Activated T-helper 9 cell treated with anti-CD3 and anti-CD28 coated beads, Interleukin-2, amount 50 U/mL, for 16 hours (primary cell): ENCODE results near the gene SGCD.

ENCODE experiments used
- DNase-seq: peaks from one replicate; pipeline ENCODE4 v3.0.0-alpha.2; 2020; ENCODE audit warnings: low read depth

SGCD gene

DNA sequence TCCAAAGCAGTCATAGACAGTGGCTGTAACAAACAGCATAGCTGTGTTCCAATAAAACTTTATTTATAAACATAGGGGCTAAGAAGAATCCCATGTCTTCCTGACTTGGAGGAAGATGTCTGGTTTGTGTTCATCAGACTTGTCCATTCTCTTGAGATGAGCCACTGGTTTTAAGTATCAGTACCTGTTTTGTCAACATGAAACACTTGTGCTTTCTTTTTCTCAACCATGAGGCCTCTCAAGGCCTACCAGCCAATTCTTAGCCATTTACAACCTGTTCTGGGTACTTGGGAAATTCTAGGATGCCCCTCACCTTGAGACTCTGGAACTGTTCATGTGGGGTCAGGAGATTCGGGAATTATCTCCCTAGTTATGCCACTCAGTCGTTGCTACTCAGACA lies 368.8 kb downstream of the SGCD start:
- DNase-seq = no peak

DNA sequence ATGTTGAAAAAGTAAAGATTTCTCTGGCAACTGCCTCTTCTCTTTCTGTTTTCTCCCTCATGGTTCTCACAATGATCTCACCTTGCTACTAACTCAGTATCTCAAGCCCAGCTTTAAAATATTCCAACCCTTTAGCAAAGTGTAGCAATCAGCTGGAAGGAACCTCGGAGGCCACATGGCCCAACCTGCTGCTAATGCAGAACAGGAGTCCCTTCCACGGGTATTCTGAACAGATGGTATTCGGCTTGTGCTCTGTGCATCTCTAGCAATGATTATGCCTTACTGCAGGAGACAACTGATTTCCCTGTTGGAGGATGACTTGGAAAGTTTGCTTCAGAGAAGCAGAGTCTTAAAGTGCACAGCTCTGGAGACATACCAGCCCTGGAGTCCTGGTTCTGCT lies 371.4 kb downstream of the SGCD start:
- no peak for DNase-seq

DNA sequence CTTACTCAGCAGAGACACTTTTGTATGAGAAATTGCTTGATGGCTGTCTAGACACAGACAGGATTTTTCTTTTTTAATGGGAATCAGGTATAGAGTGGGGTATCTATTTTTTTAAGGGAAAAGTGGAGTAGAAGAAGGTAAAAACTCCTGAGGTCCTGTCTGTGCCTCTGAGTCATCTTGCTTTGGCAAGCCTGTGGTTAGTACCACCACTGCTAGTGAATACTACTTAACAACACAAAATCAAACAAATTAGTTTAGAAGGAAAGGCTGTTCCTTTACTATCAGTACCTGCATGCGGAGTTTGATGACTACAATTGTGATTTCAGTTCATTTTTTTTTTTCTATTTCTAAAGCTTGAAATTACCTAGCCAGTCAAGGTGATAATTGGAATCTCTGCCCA lies 372.2 kb downstream of the SGCD start:
- no peak for DNase-seq

DNA sequence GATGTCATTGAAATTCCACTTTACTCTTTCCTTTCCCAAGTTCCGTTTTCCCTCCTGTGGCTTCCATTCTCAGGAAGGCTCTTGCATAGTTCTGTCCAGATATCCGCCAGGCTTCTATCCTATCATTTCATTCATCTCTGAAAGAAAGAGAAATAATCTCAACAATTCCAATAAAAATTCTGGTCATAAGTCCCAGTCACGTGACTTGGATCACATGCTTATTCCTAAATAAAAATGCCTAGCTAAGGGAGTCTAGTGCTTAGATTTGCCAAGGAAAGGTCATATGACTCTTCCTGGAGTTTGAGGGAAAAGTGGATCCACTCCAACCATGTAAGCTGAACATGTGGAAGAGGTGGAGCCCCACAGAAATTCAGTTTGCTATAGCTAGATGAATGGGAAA lies 377.2 kb downstream of the SGCD start:
- DNase-seq = no peak

DNA sequence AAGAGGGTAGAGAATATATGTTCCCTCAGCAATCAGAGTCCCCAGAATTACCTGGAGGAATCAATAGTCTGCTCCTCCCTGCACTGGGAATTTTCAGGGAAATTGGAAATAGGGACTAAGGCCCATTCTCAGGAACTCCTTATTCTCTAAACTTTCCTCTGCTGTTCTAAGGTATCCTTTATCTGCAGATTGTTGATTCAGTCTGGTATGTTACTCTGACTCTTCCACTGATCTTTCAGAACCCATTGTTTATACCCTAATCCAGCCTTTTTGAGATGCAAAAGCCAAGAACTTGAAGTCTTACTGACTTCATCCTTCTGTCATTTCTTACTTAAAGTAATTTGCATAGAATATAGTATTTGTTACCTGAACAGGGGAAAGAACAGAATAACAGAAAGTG lies 379.7 kb downstream of the SGCD start:
- no peak for DNase-seq

DNA sequence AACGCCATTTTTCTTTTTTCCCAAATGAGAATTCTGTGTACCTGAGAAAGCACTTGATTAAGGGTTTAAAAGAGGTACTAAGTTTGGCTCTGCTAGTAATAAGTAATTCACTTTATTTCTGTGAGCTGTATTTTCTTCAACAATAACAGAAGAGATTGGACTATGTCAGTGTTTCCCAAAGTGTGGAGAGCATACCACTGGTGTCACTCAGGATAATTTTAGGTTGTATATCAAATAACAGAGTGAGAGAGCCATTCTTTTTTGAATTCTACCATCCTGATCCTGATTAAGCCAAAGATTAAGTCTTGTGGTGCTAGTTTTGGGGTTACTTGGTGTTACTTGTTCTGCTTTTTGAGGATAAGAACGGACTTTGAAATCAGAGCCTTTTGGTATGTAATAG lies 380.8 kb downstream of the SGCD start:
- no peak for DNase-seq

DNA sequence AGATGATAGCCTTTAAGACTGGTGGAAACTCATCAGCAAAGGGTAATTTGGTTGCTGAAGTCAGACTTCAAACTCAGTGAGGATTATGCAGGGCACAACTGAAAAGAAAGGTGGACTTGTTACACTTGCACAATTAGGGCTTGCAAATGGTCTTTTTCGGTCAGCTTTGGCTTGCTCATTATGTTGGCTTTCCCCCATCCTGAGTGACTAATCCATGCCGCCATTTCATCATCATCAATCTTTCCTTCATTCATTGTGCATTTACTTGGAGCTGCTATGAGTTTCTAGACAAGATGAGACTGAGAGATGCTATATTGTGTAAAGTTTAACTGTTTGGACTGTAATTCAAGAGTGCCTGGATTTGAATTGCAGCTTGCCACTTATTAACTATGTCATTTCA lies 388.3 kb downstream of the SGCD start:
- DNase-seq = no peak

DNA sequence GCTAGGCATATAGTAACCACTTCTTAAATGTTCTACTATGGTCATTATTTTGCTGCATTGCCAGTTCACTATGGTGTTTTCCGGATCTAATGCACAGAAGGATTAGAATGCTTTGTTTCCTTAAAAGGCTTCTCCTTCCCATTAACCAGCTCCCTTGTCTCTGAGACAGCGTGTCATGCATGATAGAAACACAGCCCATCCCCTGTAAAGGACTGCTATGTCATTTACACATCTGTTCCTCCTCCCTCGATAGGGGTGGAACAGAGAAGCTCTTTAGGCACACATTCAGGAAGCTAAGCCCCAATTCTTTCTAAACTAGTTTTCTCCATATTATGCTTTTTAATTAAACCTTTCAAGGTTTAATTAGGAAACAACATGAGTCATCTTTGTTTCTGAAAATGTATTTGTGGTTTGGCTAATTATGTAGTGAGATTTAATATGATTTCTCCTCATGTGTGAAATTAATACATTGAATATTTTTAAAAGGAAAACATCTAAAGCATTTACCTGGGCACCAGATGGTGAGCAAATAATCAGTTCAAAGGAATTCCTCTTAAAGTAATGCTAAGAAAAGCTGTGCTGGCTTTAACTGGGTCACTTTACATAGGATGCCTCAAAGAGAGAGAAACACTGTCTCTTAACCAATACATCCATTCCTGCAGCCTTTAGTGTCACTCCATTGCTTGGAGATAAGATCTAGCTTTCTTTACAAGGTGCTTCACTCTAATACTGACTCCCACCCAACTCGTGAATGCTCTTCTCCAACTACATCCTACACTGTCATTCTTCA lies 389.8 kb downstream of the SGCD start:
- no peak for DNase-seq

DNA sequence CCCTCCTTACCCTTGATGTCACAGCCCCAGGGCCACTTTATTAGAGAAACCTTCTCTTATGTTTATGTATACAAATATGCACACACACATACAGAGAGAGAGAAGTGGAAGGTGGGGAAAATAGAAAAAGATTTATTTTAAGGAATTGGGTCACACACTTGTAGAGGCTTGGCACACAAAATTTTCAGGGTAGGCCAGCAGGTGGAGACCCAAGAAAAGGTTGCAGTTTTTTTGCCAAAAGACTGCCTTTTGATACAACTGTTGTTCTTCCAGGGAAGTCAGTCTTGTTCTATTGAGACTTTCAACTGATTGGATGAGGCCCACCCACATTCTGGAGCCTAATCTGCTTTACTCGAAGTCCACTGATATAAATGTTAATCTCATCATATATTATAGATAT lies 392.0 kb downstream of the SGCD start:
- DNase-seq = no peak

DNA sequence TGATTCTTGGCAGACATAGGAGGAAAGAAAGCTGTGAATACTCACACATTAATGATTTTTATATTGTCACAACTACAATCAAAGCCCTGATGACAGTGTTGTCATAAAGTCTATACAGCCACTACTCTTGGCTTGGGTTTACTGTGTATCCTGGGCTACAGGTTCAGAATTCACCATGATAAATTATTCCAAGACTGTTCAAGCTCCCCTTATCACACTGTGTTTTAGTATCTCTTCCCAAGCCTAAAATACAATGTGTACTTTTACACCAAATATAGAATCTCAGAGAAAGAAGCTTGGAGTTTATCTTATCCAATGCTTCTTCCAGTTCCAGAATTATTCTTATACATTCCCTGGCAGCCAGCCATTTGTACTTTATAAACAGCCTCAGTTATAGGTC lies 395.4 kb downstream of the SGCD start:
- no peak for DNase-seq

DNA sequence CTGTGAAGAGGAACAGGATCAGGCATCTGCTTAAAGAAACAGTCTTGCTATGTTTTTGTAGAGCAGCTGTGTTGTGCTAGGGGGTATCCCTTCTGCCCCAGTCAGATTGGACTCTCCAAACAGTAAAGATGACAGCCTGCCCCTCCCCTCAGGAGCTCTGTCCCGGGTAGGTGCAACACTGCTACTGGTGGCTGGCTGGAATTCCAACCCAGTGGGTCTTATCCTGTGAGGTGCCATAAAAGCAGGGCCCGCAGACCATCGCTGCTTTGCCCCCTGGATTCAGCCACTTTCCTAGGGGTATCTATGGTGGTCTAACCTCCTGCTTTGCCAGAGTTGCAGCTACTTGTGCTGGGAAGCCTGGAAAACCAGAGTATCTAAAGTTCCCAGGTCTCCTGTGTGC lies 408.5 kb downstream of the SGCD start:
- DNase-seq = no peak

DNA sequence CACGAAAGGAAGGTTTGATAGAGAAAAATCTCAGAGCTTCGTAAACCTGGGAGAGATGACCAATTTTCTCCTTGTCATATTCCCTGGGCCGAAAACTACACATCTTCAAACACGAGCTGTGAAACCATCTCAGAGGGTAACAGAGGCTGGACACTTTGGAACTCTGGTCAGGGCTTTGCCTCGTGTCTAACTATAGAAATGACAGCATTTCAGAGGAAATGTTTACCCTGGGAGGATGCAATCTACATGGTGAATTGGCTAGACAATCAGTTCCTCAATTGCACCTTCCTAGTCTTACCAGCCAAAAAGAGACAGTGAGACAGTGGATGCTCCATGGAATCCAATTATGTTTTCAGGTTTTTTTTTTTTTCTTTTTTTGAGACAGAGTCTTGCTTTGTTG lies 414.6 kb downstream of the SGCD start:
- DNase-seq = no peak

DNA sequence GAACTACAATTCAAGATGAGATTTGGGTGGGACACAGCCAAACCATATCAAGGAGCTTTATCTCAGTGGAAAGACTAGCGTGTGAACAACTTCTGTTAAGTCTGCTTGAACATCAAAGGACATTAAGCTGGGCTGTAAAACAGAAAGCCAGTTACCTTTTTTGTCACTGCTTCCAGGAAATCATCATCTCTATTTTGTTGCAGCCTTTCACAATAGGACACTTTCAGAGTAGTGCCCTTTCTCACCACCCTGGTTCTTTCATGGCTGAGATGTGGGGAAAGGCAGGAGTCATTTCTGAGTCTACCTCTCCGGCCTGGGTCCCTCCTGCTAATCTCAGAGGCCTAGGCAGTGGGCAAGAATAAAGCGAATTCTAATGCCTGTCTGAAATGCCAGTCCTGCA lies 426.9 kb downstream of the SGCD start:
- DNase-seq = no peak

DNA sequence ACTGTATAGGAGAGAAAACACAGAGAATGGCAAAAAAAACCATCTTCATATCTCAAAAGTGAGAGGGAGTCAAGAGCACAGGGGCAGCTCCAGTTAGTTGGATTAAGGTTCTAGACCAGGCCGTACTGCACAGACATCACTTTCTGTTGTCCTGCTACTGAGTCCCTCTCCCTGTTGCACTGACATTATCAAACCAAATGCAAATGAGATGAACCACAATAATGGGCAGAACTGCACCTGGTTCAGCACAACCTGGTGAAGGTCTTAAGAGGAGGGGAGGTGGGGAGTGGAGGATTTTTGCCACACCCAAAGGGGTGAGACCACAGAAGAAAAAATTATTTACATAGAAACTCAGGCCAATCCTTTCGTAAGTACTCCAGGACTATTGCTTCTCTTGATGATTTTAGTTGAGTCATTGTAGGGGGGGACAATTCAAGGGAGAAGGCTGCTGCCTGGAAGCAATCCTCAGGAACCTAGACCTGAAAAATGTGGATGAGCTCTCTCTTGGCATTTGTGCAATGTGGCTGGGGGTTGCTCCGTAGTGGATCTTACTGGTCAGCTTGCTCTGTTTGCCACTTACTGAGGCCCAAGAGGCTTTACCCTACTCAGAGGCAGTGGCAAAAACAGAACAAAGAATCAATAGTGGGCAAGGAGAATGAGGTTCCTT lies 428.6 kb downstream of the SGCD start:
- no peak for DNase-seq

DNA sequence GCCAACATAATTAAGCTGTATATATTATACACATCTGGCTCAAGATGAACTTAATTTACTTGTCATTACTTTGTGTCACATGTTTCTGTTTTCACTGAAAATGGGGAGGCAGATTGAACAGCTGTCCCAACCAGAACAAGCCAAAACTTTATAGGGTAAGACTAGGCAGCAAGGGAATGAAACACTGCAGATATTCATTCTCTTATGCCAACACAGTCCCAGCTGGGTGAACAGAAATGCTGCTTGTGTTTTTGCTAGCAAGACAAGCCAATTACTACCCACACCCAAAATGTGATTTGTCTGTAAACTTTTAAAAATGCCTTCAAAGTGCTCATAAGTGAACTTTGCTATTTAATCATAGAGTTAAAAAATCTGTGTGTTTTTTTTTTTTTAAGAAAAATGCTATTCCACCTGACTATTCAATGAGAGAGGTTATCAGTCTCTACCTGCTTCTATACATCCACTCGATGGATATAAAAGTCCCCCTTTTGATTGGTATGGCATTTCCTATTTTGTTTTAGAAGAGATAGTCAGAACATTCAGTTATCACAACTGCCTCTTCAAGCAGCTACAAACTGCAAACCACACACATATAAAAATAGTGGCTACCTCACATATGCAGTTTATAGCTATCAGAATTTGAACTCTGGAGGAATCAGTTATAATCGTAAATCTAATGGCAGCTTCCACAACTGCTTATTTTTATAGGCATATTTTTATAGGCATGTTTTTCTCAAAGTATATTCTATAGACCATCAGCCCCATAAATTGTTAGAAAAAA lies 431.2 kb downstream of the SGCD start:
- DNase-seq = no peak

DNA sequence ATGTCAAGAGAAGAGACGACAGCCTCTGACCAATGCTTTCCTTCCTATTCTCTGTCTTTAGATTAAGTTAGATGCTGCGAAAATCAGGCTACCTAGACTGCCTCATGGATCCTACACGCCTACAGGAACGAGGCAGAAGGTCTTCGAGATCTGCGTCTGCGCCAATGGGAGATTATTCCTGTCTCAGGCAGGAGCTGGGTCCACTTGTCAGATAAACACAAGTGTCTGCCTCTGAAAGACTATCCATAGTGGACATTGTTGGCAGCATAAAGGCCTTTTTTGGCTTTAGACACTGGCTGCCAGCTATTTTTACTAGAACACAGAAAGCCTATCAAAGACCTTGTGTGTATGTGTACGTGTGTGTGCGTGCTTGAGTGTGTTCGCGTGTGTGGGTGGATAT lies 432.2 kb downstream of the SGCD start:
- no peak for DNase-seq

DNA sequence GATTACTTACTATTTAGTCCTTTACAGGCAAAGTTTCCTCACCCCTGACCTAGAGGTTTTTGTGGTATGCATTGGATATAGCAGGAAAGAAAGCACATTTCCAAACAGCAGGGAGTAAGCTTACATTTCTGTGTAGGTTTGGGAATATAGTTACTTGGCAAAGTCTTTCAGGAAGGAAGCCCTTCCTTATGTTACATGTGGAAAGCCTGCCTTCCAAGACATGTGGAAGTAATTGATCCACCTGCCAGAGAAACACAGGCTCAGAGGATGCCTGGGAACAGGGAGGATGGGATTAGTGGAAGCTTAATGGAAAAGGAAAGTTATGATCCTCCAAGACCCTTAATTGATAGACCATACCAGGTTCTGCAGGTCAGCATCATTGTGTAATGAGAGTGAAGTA lies 435.8 kb downstream of the SGCD start:
- no peak for DNase-seq

DNA sequence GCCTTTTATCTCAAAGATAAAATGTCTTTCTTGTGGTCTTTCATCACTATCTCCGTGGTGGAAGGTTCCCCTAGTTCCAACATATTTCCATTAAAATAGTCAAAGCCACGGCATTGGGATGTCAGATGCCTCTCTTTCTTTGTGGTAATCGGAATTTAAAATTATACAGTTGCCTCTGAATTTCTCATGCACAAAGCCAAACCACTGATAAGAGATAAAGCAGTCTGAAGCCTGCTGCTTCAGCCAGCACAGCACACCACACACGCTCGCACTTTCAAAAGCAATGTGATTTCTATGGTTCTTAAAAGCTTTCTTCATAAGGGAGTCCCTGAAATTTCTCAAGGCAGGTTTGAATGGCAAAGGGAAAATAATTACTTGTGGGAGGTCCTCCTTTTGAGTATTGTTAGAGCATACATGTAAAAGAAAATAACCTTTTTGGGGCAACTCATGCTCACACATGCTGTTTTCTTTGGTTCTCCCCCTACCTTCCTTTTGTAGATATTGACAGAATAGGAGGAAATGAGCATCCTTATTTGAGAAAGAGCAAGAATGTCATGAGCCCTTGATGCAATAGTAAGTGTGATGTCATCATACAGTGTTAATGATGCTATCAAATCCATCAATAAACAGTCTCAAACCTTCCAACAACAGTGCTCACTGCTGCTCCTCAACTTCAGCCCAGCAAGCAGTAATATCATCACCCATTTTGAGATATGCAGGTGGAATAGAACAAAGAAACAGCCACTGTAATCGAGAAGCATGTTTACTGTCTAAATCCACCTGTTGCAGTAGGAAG lies 437.4 kb downstream of the SGCD start:
- DNase-seq = no peak

DNA sequence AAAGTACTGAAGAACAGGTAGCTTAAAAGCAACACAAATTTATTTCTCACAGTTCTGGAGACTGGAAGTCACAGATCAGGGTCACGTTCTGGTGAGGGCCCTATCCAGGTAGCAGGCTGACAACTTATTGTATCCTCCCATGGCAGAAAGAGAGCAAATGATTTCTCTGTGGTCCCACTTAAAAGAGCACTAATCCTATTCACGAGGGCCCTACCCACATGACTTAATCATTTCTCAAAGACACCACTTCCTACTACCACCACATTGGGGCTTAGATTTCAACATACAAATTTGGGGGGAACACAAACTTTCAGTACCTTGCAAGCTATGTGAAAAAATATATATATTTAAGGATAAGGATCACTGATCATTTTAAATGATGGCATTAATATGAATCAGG lies 447.3 kb downstream of the SGCD start:
- no peak for DNase-seq

DNA sequence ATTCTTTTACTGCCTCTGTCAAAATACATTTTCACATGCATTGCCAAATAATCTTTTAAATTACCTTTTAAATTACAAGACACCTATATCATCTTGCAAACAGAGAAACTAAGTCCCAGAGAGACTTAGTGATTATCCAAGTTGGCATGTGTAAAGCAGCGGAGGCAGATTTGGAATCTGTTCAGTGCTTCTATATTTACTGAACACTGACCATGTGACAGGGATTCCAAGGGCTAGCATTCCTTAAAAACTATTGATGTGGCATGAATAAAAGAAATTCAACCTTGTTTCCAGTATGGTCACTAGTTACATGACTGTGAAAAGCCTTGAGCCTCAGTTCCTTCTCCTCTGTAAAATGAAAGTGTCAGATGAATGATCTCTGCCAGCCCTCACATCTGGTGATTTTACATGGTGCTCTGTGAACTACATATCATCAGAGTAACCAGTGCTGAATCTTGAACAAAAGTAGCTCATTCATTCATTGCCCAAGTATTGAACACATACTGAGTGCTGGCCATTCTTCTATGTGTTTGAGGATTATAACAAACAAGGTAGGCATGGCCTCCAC lies 451.3 kb downstream of the SGCD start:
- DNase-seq = no peak

DNA sequence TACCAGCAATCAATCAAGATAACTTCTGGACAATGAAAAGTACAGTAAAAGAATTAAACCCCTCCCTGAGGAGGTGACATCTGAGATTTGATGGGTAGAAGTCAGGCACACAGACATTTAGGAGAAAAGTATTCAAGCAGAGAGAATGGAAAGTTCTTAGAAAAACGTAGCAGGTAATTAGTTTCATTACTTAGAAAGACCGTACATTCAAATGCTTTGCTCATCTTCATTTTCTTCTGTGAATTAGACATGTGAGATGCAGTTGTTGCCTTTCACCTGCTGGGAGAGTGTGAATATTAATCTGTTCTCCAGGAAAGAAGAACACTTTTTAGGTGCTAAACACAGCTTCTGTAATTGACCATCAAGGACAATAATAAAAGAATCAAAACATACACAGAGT lies 451.8 kb downstream of the SGCD start:
- DNase-seq = no peak

DNA sequence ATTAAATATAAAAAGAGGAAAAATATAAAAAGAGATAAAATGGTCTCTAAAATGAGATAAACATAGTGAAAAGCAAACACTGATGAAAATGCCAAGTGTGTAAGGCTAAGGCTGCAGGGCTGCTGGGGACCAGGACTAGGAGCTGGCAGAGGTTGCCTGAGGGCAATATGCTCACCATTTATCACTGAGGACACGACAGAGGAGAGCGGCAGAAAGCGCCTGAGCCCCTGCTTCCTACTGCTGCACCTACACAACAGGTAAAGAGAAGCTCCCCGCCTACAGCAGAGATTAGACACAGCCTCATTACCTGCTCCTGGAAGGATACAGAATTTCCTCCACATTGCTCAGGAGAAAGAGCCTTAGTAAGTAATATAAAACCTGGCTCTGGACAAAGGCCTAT lies 452.5 kb downstream of the SGCD start:
- DNase-seq = no peak
